Mononuclear cell (primary cell): ENCODE data around the gene SUSD1. TPM values are rescaled to one million over a fixed set of nuclear protein-coding genes. Genes with fewer than 3 reads are reported as not detected.

Experiments used
- H3K27me3 ChIP-seq: 2 replicates; pipeline ENCODE4 v1.6.0; 2011; ENCODE audit warnings: low read length, control low read depth; ENCODE audit not compliant: insufficient read depth
- H3K4me1 ChIP-seq: 2 replicates; pipeline ENCODE4 v1.5.1; 2011; ENCODE audit warnings: mild to moderate bottlenecking, low read length, control low read depth; ENCODE audit not compliant: insufficient read depth
- H3K4me3 ChIP-seq: 2 replicates; pipeline ENCODE4 v1.5.1; 2011; ENCODE audit warnings: mild to moderate bottlenecking, low read length, moderate library complexity
- H3K9me3 ChIP-seq: 2 replicates; pipeline ENCODE4 v1.5.1; 2011; ENCODE audit warnings: low read depth, mild to moderate bottlenecking, control low read depth, low read length
- total RNA-seq: library from RNA; depleted of rRNA; stranded (reverse); fragments of >200 nt; gene quantifications from one replicate; pipeline ENCODE4 v1.2.3, GENCODE V29; 2012

Gene SUSD1
- total RNA-seq, 1 donor = 28.5 TPM

DNA sequence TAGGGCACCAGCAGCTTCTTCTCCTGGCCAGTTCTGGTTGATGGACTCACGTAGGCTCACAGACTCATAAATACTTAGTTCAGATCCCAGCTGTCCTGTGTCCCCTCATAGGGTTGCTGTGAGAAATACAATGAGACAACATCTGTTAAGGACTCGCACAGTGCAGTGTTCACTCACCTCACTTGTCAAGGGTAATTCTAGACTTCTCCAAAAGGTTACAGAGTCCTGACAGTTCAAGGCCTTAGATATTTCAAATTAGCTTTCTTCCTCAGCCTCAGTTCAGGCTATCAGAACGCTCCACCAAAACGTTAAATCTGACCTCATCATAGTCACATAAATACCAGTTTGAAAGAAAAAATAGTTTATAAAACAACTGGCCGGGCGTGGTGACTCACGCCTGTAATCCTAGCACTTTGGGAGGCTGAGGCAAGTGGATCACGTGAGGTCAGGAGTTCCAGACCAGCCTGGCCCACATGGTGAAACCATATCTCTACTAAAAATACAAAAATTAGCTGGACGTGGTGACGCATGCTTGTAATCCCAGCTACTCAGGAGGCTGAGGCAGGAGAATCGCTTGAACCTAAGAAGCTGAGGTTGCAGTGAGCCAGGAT, 172.1 kb downstream of the SUSD1 start:
- Histone ChIP-seq H3K4me3 (no peak overlapping the region), H3K9me3 (no peaks in the 10 kb centered on the region), H3K4me1 (peaks cover 40% of the 10 kb centered on the region), H3K27me3 (no peaks in the 10 kb centered on the region)

DNA sequence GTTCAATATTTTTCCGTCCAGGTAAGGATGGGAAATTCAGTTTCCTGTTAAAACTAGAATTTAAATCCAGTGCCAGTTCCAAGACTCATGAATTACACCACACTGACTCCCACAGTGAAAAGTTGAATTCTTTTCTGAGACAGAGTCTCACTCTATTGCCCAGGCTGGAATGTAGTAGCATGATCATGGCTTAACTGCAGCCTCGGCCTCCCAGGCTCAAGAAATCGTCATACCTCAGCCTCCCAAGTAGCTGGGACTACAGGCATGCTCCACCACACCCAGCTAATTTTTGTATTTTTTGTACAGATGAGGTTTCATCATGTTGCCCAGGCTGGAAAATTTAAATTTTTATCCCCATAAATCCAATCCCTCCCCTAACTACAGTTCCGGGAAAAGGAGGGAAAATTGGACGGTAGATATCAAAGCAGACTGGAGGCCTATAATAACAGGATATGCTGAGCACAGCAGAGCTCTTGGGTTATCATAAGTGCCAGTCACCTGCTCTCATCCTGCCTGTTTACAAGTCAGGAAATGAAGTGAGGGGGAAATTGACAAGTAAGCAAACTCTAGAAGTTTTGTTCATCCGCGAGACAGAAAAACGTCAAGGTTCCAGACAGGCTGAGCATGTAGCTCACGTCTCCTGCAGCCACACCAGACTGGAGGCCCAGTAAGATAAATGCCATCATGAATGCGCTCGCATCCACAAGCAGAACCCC, 172.8 kb downstream of the SUSD1 start:
- no peak overlapping the region for H3K4me3 ChIP-seq
- H3K9me3 ChIP-seq = no peaks in the 10 kb centered on the region
- H3K4me1 ChIP-seq = peaks cover 42% of the 10 kb centered on the region

DNA sequence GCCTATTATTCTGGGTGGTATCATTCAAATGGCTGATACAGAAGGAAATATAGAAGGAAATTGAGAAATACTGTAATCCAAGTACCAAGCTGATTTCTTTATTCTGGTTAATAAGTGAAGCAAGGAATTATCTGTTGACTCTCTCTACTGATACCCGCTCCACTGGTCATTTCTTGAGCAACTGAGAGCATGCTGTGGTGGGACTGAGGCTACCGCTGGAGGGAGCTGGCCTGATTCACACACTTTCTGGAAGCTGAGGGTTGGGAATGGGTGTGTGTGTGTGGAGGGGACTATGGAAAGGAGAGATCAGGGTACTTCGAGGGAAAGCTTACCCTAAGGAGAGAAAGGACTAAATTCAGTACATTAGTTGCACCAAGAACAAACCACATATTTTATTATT, 174.4 kb downstream of the SUSD1 start:
- Histone ChIP-seq H3K4me1 (peaks cover 36% of the 10 kb centered on the region), H3K4me3 (no peak overlapping the region), H3K27me3 (no peaks in the 10 kb centered on the region), H3K9me3 (no peaks in the 10 kb centered on the region)

More for the DNA sequence above, 172.8 kb downstream of the SUSD1 start:
- H3K27me3 ChIP-seq = no peaks in the 10 kb centered on the region

DNA sequence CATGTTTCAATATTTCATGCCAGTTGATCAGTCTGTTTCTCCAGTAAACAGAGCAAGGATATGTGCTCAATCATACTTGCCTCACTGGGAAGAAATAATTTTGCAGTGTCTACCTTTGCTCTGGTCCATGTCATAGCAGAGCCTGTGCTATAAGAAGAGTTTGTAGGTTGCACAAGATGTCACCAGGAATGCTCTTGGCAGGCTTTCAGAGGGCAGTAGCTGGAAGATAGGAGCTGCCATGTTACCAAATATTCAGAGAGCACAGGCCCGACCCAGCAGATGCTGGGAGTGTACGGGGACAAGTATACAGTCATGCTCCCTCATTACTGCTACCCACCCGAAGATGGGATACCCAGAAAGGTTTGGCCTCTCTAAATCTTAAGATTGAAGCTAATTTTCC, 175.8 kb downstream of the SUSD1 start:
- Histone ChIP-seq H3K27me3 (no peaks in the 10 kb centered on the region), H3K9me3 (no peaks in the 10 kb centered on the region), H3K4me3 (no peak overlapping the region), H3K4me1 (peaks cover 26% of the 10 kb centered on the region)

DNA sequence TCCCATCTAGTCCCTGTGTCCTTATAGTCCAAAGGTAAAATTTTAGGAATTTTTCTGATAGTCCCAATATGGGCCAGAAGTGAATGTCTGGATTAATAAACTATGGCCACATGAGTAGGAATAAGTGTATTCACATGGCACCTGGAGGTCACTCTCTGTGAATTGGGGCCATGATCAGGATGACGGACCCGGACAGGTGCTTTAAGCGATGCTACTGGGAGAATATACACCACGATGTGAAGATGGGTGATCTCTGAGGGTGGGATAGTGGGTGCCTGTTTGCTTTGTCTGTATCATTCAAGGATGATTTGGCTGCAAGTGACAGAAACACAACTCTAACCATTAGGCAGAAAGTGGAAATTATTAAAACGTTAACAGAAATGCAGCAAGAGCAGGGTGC, 177.3 kb downstream of the SUSD1 start:
- Histone ChIP-seq H3K9me3 (no peaks in the 10 kb centered on the region), H3K4me3 (no peak overlapping the region), H3K4me1 (peaks cover 15% of the 10 kb centered on the region), H3K27me3 (no peaks in the 10 kb centered on the region)

DNA sequence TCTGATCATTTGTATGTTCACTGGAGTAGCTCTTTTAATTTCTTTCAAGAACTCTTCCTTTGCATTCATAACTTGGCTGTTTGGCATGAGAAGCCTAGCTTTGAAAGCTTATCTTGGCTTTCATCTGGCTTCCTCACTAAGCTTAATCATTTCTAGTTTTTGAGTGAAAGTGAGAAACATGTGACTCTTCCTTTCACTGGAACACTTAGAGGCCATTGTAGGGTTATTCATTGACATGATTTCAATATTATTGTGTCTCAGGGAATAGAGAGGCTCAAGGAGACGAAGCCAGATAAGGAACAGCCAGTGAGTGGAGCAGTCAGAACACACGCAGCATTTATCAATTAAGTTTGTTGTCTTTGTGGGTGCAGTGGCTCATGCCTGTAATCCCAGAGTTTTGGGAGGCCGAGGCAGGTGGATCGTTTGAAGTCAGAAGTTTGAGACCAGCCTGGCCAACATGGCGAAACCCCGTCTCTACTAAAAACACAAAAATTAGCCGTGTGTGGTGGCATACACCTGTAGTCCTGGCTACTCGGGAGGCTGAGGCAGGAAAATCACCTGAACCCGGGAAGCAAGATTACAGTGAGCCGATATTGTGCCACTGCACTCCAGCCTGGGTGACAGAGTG, 180.2 kb downstream of the SUSD1 start:
- Histone ChIP-seq H3K4me1 (peaks cover 5% of the 10 kb centered on the region), H3K27me3 (no peaks in the 10 kb centered on the region), H3K9me3 (no peaks in the 10 kb centered on the region), H3K4me3 (no peak overlapping the region)

DNA sequence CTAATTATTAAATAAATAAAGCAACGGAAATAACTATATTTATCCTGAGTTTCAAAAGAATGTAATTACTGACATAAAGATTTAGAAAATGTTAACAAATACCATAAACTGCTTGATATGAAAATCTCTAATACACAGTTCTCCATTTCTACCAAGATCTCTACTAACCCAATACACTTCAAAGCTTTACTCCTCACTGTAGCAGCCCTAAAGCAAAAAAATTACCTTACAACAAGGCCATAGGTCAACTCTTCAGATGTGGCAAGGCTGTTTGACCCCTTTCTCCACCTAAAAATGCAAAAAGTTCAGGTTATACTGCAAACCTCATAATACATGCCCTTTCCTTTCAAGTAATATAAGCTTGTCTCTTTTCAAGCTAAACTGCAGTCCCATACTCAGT, 181.8 kb downstream of the SUSD1 start:
- H3K4me1 ChIP-seq = peaks cover 5% of the 10 kb centered on the region
- H3K9me3 ChIP-seq = no peaks in the 10 kb centered on the region
- no peaks in the 10 kb centered on the region for H3K27me3 ChIP-seq
- H3K4me3 ChIP-seq = no peak overlapping the region

DNA sequence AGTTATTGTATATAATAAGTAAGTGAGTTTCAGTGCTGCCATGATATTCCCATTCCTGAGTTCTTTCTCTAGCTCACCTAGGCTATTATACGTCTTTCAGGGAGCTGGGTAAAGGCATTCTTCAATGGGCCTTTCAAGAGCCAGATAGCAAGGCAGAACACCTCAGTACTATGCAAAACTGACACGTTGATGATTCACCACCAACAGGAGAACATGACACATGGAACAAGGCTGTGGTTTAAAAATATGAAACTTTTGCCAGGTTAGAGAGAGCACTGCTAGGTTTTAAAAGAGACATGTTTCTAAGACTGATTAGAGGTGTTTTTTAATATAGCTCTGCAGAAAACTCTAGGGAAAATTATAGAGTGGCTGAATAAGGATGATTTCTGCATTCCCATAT, 182.6 kb downstream of the SUSD1 start:
- Histone ChIP-seq H3K4me3 (no peak overlapping the region), H3K27me3 (no peaks in the 10 kb centered on the region), H3K4me1 (no peaks in the 10 kb centered on the region), H3K9me3 (no peaks in the 10 kb centered on the region)

DNA sequence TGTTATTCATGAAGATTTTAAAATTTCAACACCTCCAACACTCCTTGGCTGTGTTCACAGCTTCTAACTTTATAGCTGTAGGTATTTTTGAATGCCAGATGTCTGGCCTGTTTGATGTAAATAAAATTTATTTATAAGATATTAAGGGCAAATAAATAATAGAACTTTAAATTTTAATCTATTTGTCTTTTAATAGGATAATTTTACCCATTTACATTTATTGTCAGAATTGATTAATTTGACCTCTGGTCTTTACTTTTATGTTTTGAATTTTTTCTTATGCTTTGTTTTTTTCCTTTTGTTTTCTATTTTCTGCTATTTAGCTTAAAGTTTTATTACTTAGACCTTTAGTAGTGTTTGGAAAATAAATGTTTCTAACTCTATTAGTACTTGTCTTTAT, 183.9 kb downstream of the SUSD1 start:
- Histone ChIP-seq H3K9me3 (no peaks in the 10 kb centered on the region), H3K4me3 (no peak overlapping the region), H3K27me3 (no peaks in the 10 kb centered on the region), H3K4me1 (peaks cover 2% of the 10 kb centered on the region)

Other genes starting within 250 kb of the SUSD1 start
- gene PTBP3, start 158.3 kb upstream of the SUSD1 start, total RNA-seq = 89.3 TPM
- gene HSDL2, start 204.8 kb upstream of the SUSD1 start, total RNA-seq = 11.8 TPM